ENCODE results near the gene DOCK3.
"Not testable (repeated sequence)": the region's sequence is repeated elsewhere in the genome, so short reads cannot be mapped to it uniquely, and the experiment has no call there.

DOCK3 gene

DNA sequence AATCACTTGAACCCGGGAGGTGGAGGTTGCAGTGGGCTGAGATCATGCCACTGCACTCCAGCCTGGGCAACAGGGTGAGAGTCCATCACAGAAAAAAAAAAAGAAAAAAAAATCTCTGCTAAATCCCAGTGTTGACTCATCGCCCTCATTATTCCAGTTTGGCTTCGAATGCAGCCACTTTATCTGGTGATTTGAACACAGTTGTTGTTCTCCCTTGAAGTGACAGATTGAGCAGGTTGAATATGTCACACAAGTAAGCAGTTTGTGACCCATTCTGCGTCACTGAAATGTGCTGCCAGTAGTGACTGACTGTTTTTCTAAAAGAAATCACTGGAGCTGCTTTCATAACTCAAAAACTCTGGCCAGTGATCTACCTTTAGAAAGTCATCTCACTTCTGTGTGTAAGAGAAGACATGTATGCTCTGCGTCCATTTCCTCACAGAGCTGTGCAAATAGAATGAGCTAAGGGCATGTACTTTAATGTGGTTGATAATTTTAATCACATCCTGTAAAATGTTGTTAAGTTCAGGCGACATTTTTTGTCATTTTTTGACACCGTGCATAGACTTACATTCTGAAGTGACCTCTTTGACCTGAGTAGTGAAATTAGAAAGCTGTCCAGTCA, 12.5 kb downstream of the DOCK3 start:
- DNase-seq, result no peak

DNA sequence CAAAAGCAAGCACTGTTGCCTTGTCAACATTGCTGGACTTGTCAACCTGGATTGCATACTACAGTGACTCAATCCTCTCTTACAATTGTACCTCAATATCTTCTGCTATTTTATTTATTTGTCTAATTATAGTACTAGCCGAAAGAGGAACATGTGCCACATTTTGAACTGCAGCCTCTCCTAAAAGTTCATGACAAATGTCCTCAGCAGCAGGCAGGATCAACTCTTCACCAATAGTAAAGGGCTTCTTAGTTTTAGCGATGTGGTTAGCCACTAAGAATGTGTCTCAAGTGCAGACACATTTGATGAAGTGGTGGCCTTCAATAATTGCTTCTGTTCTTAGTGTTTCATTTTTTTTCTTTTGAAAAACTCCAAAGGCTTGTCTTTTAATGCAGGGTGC, 13.2 kb downstream of the DOCK3 start:
- no peak for DNase-seq

DNA sequence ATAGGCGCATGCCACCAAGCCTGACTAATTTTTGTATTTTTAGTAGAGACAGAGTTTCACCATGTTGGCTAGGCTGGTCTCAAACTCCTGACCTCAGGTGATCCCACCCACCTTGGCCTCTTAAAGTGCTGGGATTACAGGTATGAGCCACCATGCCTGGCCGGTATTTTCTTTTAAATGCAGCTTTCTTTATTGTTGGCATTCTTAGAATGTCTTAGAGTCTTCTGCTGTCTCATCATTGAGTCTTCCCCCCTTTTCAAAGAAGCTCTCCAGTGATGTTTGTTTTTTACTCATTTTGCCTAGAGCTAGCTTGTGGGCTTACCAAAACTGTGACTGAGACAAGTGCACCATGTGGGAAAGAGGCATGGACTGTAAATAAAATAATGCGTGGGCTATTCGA, 13.9 kb downstream of the DOCK3 start:
- not testable (repeated sequence) for DNase-seq

DNA sequence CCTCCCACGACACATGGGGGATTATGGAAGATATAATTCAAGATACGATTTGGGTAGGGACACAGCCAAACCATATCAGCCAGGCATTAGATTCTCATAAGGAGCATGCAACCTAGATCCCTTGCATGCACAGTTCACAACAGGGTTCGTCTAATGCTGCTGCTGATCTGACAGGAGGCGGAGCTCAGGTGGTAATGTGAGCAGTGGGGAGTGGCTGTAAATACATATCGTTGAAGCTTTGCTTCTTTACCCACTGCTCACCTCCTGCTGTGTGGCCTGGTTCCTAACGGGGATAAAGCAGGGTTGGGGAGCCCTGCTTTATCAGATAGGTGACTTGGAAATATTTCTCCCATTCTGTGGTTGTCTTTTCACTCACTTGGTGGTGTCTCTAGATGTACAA, 14.8 kb downstream of the DOCK3 start:
- no peak for DNase-seq

DNA sequence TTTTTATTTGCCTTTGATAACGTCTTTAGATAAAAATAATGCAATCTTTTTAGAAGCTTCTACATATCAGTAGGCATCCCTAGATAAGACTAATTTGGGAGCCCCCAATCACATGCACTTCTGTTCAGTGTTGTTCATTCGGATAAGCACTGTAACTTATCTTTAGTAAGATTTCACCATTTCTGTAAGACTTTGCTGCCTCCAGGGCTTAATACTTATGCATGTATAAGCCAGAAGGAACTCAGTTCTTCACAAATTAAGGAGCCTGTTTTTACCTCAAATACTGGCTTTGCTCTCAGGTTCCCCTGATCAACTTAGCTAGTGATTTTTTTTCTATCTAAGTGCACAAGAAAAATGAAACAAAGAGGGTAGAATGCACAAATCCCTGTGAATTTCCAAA, 20.3 kb downstream of the DOCK3 start:
- no peak for DNase-seq

DNA sequence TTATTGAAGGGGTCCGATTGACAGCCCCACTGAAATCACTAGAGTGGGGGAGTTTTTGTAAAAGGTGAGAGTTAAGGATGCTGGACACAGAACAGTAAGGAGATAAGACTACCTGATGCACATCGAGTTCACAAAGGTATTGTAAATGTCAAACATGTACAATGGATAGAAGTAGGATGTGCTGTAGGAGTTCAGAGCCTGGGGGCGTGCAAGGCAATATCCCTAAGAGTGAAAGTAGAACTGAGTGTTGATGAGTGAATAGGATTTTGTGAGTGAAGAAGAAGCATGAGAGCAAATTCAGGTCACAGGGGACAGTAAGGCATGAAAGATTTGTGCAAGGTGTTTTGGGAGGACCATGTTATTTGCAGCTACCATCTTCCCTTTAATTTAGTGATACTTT, 21.5 kb downstream of the DOCK3 start:
- no peak for DNase-seq

DNA sequence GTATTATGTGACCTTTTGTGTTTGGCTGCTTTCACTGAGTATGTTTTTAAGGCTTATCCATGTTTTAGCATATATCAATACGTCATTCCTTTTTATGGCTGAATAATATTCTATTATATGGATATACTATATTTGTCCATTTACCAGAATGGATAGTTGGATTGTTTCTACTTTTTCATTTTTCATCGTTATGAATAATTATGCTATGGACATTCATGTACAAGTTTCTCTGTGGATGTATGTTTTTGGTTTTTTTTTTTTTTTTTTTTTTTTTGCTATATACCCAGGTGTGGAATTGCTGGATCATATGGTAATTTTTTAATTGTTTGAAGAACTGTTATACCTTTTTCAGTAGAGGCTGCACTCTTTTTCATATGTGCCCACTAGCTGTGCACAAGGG, 23.5 kb downstream of the DOCK3 start:
- no peak for DNase-seq

DNA sequence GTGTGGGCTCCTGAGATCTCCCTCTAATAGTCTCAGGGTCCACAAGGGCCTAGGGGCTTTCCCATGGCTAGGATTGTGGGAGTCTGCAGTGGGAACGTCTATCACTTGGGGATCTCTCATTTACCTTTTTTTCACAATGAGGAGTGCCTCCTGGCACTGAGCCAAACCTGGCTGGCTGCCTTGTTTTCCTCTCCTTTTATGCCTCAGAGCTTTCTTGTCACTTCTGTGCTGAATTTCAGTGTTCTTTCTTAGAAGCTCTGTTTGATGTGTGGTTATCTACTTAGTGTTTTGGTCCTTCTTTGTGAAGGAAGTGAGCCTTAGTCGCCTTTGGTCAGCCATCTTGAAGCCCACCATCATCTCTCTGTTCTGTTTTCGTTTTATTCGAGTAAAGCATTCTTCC, 33.9 kb downstream of the DOCK3 start:
- no peak for DNase-seq

DNA sequence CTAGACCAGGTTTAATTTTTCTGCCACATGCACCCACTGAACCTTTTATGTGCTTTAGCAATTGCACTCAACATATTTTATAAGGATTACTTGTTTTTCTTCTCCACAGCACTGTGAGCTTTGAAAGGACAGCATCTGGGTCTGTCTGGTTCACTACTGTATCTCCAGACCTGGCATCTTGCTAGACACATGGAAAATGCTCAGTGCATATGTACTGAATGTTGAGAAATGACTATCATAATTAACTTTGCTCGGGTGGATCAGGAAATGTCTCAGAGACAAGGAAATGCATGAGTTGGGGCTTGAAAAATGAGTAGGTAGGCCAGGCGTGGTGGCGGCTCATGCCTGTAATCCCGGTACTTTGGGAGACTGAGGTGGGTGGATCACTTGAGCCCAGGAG, 40.2 kb downstream of the DOCK3 start:
- no peak for DNase-seq

DNA sequence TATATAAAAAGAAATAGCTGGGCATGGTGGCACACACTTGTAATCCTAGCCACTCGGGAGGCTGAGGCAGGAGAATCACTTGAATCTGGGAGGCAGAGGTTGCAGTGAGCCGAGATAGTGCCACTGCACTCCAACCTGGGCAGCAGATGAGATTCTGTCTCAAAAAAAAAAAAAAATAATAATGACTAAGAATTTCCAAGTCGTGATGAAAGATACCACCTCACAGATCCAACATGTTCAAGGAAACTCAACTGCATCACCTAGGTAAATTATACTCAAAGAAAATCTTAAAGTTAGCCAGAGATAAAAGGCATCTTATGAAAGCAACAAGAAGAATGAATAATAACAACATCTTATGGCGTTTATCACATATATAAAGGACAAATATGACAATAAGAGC, 50.1 kb downstream of the DOCK3 start:
- no peak for DNase-seq

DNA sequence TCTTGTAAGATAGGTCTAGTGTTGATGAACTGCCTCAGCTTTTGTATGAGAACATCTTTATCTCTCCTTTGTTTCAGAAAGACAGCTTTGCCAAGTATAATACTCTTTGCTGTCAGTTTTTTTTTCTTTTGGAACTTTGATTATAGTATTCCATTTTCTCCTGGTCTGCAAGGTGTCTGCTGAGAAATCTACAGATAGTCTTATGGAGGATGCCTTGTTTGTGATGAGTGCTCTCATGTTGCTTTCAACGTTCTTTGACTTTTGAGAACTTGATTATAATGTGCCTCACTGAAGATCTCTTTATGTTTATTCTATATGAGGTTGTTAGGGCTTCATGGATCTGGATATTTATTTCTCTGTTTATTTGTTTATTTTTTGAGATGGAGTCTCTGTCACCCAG, 60.3 kb downstream of the DOCK3 start:
- no peak for DNase-seq

DNA sequence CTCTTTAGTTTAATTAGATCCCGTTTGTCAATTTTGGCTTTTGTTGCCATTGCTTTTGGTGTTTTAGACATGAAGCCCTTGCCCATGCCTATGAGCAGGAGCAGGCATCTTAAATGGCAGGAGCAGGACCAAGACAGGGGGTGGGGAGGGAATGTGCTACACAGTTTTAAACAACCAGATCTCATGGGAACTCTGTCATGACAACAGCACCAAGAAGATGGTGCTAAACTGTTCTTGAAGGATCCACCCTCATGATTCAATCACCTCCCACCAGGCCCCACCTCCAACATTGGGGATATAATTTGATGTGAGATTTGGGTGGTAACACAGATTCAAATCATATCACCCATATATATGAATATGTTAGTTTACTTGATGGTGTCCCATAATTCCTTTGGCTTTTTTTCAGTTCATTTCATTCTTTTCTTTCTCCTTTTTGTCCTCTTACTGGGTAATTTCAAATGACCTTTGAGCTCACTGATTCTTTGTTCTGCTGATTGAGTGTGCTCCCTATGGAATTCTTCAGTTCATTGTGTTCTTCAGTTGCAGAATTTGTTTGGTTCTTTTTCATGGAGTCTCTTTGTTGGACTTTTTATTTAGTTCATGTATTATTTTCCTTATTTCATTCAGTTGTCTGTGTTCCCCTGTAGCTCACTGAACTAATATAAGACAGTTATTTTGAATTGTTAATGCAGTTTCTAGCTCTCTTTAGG, 62.6 kb downstream of the DOCK3 start:
- no peak for DNase-seq

DNA sequence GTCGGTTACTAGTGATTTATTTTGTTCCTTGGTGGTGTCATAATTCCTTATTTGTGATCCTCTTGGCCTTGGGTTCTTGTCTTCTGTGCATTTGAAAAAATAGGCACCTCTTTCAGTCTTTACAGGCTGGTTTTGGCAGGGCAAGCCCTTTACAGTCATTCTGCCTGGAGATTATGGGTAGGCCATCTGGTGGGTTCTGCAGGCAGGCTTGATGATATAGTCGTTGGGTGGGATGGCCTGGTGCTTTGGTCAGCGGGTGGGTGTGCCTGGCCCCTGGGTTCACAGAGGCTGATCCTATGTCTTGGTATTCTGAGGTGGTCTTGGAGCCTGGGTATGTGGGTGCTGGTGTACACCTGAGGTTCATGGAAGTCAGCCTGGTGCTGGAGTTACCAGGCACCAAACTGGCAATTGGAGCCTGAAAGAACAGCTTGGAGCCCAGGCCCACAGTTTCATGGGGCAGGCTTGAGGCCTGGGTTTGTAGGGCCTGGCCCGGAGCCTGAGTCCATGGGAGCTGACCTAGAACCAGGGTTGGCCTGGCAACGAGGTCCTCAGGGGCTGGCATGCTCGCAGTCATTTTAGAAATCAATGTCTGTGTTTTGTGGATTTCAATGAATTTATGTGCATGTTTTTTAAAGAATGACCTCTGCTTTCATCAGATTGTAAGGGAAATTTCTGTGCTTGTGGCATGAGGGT, 63.3 kb downstream of the DOCK3 start:
- DNase-seq, result no peak

DNA sequence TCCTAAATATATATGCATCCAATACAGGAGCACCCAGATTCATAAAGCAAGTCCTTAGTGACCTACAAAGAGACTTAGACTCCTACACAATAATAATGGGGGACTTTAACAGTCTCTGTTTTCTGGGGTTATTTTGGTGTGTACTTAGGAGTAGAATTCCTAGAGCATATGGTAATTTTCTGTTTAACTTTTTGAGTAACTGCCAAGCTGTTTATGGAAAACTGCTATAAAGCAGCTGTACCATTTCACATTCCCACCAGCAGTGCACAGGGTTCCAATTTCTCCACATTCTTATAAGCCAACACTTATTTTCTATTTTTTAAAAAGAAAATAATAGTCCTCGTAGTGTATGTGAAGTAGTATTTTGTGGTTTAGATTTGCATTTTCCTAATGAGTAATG, 68.9 kb downstream of the DOCK3 start:
- DNase-seq, result no peak

DNA sequence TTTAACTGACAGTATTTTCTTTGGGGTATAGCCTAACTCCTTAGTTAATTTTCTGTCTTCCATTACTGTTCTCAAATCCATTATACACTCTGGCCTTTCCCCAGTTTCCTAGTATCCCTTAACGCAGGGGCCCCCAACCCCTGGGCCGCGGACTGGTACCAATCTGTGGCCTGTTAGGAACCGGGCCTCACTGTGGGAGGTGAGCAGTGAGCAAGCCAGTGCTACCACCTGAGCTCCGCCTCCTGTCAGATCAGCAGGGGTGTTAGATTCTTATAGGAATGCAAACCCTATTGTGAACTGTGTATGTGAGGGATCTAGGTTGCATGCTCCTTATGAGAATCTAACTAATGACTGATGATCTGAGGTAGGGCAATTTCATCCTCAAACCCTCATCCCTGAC, 75.1 kb downstream of the DOCK3 start:
- DNase-seq, result no peak

DNA sequence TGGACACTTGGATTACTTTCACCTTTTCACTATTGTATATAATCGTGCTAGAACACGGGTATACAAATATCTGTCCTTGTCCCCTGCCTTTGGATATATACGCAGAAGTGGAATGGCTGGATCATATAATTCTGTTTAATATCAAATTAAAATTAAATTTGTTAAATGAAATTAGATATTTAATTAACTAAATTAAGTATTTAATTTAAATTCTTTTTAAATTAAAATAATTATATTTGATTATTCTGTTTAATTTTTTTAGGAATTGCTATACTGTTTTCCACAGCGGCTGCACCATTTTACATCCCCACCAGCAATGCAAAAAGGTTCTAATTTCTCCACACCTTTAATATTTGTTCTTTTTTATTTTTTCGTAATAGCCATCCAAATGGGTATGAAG, 84.3 kb downstream of the DOCK3 start:
- DNase-seq, result no peak

DNA sequence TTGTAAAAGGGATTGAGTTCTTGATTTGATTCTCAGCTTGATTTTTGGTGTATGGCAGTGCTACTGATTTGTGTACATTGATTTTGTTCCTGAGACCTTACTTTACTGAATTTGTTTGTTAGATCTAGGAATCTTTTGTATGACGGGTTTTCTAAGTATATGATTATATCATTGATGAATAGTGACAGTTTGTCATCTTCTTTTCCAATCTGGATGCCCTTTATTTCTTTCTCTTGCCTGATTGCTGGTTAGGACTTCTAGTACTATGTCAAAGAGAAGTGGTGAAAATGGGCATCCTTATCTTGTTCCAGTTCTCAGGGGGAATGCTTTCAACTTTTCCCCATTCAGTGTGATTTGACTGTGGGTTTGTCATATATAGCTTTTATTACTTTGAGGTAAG, 103.0 kb downstream of the DOCK3 start:
- DNase-seq, result no peak

DNA sequence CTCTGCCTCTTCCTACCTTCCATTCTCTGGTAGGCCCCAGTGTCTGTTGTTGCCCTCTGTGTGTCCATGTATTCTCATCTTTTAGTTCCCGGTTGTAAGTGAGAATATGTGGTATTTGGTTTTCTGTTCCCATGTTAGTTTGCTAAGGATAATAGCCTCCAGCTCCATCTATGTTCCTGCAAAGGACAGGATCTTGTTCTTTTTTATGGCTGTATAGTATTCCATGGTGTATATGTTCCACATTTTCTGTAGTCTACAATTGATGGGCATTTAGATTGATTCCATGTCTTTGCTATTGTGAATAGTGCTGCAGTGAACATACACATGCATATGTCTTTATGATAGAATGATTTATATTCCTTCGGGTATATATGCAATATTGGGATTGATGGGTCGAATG, 107.0 kb downstream of the DOCK3 start:
- not testable (repeated sequence) for DNase-seq

DNA sequence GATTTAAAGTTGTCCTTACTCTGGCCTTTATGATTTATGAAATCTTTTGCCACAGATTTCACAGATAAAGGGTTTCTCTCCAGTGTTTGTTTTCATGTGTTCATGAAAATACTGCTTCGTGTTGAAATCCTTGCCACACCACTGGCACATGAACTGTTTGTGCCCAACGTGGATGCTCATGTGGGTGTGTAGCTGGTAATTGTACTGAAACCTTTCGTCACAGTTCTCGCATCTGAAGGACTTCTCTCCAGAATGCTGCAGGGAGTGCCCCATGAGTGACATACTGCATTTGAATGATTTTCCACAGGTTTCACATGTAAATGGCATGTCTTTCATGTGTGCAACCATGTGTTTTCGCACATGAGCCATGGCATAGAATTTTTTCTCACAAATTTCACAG, 111.9 kb downstream of the DOCK3 start:
- DNase-seq, result no peak

DNA sequence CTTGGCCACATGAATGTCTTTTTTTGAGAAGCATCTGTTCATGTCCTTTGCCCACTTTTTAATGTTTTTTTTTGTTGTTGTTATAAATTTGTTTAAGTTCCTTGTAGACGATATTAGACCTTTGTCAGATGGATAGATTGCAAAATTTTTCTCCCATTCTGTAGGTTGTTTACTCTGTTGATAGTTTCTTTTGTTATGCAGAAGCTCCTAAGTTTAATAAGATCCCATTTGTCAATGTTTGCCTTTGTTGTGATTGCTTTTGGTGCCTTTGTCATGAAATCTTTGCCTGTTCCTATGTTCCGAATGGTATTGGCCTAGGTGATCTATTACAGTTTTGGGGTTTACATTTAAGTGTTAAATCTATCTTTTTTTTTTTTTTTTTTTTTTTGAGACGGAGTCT, 116.2 kb downstream of the DOCK3 start:
- DNase-seq, result not testable (repeated sequence)

DNA sequence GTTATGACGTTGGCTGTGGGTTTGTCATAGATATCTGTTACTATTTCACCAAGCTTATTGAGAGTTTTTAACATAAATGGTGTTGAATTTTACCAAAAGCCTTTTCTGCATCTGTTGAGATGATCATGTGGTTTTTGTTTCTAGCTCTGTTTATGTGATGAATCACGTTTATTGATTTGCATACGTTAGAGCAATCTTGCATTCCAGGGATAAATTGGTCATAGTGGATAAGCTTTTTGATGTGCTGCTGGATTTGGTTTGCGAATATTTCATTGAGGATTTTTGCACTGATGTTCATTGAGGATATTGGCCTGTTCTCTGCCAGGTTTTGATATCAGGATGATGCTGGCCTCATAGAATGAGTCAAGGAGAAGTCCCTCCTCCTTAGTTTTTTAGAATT, 117.8 kb downstream of the DOCK3 start:
- no peak for DNase-seq

DNA sequence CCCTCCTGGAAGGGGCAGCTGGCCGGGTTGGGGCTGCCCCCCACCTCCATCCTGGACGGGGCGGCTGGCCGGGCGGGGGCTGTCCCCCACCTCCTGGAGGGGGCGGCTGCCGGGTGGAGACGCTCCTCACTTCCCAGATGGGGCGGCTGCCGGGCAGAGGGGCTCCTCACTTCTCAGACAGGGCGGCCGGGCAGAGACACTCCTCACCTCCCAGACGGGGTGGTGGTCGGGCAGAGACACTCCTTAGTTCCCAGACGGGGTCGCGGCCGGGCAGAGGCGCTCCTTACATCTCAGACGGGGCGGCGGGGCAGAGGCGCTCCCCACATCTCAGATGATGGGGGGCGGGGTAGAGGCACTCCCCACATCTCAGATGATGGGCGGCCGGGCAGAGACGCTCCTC, 129.1 kb downstream of the DOCK3 start:
- not testable (repeated sequence) for DNase-seq

DNA sequence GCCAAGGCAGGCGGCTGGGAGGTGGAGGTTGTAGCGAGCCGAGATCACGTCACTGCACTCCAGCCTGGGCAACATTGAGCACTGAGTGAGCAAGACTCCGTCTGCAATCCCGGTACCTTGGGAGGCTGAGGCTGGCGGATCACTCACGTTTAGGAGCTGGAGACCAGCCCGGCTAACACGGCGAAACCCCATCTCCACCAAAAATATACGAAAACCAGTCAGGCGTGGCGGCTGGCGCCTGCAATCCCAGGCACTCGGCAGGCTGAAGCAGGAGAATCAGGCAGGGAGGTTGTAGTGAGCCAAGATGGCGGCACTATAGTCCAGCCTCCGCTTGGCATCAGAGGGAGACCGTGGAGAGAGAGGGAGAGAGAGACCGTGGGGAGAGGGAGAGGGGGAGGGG, 129.6 kb downstream of the DOCK3 start:
- not testable (repeated sequence) for DNase-seq

DNA sequence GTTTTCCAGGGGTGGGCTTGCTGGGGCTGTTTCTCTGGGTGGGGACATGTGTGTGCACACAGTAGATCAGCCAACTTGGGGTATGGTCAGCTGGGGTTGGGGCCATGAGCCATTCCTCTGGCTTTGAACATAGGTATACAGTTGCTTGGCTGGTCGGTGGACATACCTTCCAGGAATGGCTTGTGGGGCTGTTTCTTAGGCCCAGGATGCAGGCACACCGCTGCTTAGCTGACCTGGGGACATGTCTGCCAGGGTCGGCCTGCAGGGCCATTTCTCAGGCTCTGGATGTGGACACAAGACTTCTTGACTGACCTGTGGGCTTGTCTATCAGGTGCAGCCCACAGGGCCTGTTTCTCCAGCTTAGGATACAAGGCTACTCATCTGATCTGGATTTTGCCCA, 130.6 kb downstream of the DOCK3 start:
- DNase-seq, result no peak

DNA sequence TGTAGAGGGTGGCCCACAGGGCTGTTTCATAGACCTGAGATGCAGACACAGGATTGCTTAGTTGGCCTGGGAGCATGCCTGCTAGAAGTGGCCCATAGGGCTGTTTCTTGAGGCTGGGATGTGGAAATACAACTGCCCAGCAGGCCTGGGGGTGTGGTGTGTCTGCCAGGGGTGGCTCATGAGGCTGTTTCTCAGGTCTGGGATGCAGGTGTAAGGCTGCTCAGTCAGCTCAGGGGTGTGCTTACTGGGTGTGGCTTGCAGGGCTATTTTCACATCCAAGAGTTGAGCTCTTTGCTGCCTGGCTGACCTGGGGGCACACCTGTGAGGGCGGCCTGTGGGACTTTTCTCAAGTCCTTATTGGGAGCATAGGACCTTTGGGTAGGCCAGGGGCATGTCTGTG, 131.3 kb downstream of the DOCK3 start:
- DNase-seq, result no peak
